KMS-11 (cell line): Measurements from ENCODE around the gene MAST4.

Experiments
- H2AFZ ChIP-seq: fragments of 200-600 bp; sonication (generic); 2 replicates; pipeline ENCODE4 v1.6.1; 2016; ENCODE audit warnings: antibody characterized with exemption, mixed run types, low read depth
- H3K27ac ChIP-seq: fragments of 200-600 bp; sonication (generic); 2 replicates; pipeline ENCODE4 v1.6.1; 2016; ENCODE audit warnings: mild to moderate bottlenecking, mixed run types
- H3K27me3 ChIP-seq: fragments of 200-600 bp; sonication (generic); 2 replicates; pipeline ENCODE4 v1.6.1; 2017; ENCODE audit warnings: mild to moderate bottlenecking, low read depth, mixed run types, moderate library complexity; ENCODE audit not compliant: insufficient read depth
- H3K36me3 ChIP-seq: fragments of 200-600 bp; sonication (generic); 2 replicates; pipeline ENCODE4 v1.6.1; 2017; ENCODE audit warnings: mild to moderate bottlenecking, mixed run types; ENCODE audit not compliant: insufficient read depth
- H3K4me1 ChIP-seq: fragments of 200-600 bp; sonication (generic); 2 replicates; pipeline ENCODE4 v1.6.1; 2016; ENCODE audit warnings: mild to moderate bottlenecking, low read depth, mixed run types; ENCODE audit not compliant: poor library complexity, severe bottlenecking
- H3K4me2 ChIP-seq: fragments of 200-600 bp; sonication (generic); 2 replicates; pipeline ENCODE4 v1.7.0; 2016; ENCODE audit warnings: mild to moderate bottlenecking, mixed run types
- H3K4me3 ChIP-seq: fragments of 200-600 bp; sonication (generic); IDR thresholded peaks from 2 replicates; pipeline ENCODE4 v1.6.1; 2017; ENCODE audit warnings: low read depth, low read length, mixed read lengths; ENCODE audit not compliant: insufficient read depth
- H3K79me2 ChIP-seq: fragments of 200-600 bp; sonication (generic); 2 replicates; pipeline ENCODE4 v1.6.1; 2016; ENCODE audit warnings: low read depth, mixed run types; ENCODE audit not compliant: insufficient read depth
- H3K9ac ChIP-seq: fragments of 200-600 bp; sonication (generic); 2 replicates; pipeline ENCODE4 v1.6.1; 2016; ENCODE audit warnings: mild to moderate bottlenecking, mixed run types
- H4K20me1 ChIP-seq: fragments of 200-600 bp; sonication (generic); 2 replicates; pipeline ENCODE4 v1.6.1; 2016; ENCODE audit warnings: mild to moderate bottlenecking, mixed run types; ENCODE audit not compliant: insufficient read depth
- CTCF ChIP-seq: fragments of 200-600 bp; sonication (generic); conservative IDR thresholded peaks from 2 replicates; pipeline ENCODE4 v1.6.1; 2017; ENCODE audit warnings: low read depth, mild to moderate bottlenecking, antibody characterized with exemption, low read length, moderate library complexity, mixed read lengths

Gene MAST4

GRCh38 chr5:66739951-66740350 lies 143.8 kb downstream of the MAST4 start:
- Histone ChIP-seq H3K9ac (no peak overlapping the region), H3K27ac (no peak overlapping the region), H3K4me3 (no peak overlapping the region), H4K20me1 (no peaks in the 10 kb centered on the region), H3K4me2 (no peak overlapping the region), H2AFZ (no peak overlapping the region), H3K4me1 (no peaks in the 10 kb centered on the region), H3K27me3 (no peaks in the 10 kb centered on the region), H3K79me2 (no peaks in the 10 kb centered on the region), H3K36me3 (no peaks in the 10 kb centered on the region)
- no peak for TF ChIP-seq CTCF

GRCh38 chr5:66741394-66741793 lies 145.2 kb downstream of the MAST4 start:
- no peaks in the 10 kb centered on the region for H4K20me1 ChIP-seq
- no peaks in the 10 kb centered on the region for H3K36me3 ChIP-seq
- no peaks in the 10 kb centered on the region for H3K4me1 ChIP-seq
- no peaks in the 10 kb centered on the region for H3K79me2 ChIP-seq
- no peak overlapping the region for H3K4me3 ChIP-seq
- H3K27me3 ChIP-seq, result no peaks in the 10 kb centered on the region
- no peak for TF ChIP-seq CTCF
- no peak overlapping the region for H2AFZ ChIP-seq
- no peak overlapping the region for H3K9ac ChIP-seq
- no peak overlapping the region for H3K4me2 ChIP-seq
- no peak overlapping the region for H3K27ac ChIP-seq

GRCh38 chr5:66742083-66742895 lies 146.1 kb downstream of the MAST4 start:
- no peak overlapping the region for H2AFZ ChIP-seq
- no peaks in the 10 kb centered on the region for H3K4me1 ChIP-seq
- H4K20me1 ChIP-seq, result no peaks in the 10 kb centered on the region
- H3K27ac ChIP-seq, result no peak overlapping the region
- H3K79me2 ChIP-seq, result no peaks in the 10 kb centered on the region
- H3K4me3 ChIP-seq, result no peak overlapping the region
- no peaks in the 10 kb centered on the region for H3K36me3 ChIP-seq
- no peak for TF ChIP-seq CTCF
- no peak overlapping the region for H3K4me2 ChIP-seq
- no peaks in the 10 kb centered on the region for H3K27me3 ChIP-seq
- no peak overlapping the region for H3K9ac ChIP-seq

- Histone ChIP-seq H3K79me2 (no peaks in the 10 kb centered on the region), H4K20me1 (no peaks in the 10 kb centered on the region), H3K4me2 (no peak overlapping the region), H3K9ac (no peak overlapping the region), H3K27ac (no peak overlapping the region), H3K4me3 (no peak overlapping the region), H3K36me3 (no peaks in the 10 kb centered on the region), H2AFZ (no peak overlapping the region), H3K27me3 (no peaks in the 10 kb centered on the region), H3K4me1 (no peaks in the 10 kb centered on the region)
- TF ChIP-seq CTCF, result no peak
Observed at GRCh38 chr5:66742896-66743247, 146.7 kb downstream of the MAST4 start.
